HepG2 (cell line): ENCODE data around the gene AMZ2. TPM values are rescaled to one million over a fixed set of nuclear protein-coding genes. Genes with fewer than 3 reads are reported as not detected.

Experiments
- DNMT1 ChIP-seq: sonication (generic); formaldehyde crosslinking; IDR thresholded peaks from 2 replicates; pipeline ENCODE4 v1.5.1; 2020; ENCODE audit warnings: mild to moderate bottlenecking, missing genetic modification reagents
- HOXA9 ChIP-seq: sonication (generic); formaldehyde crosslinking; IDR thresholded peaks from 2 replicates; pipeline ENCODE4 v1.8.1; 2022; ENCODE audit warnings: missing genetic modification reagents, mild to moderate bottlenecking, moderate library complexity, borderline replicate concordance
- NFYB ChIP-seq: sonication (generic); formaldehyde crosslinking; IDR thresholded peaks from 2 replicates; pipeline ENCODE4 v1.4.0; 2020; ENCODE audit warnings: missing genetic modification reagents
- PHF8 ChIP-seq: sonication (generic); formaldehyde crosslinking; IDR thresholded peaks from 2 replicates; pipeline ENCODE4 v1.5.0; 2020; ENCODE audit warnings: missing genetic modification reagents
- SMAD1 ChIP-seq: sonication (generic); formaldehyde crosslinking; IDR thresholded peaks from 2 replicates; pipeline ENCODE4 v1.4.0; 2020; ENCODE audit warnings: missing genetic modification reagents, low read depth, mild to moderate bottlenecking, borderline replicate concordance
- ZBTB38 ChIP-seq: sonication (generic); formaldehyde crosslinking; IDR thresholded peaks from 2 replicates; pipeline ENCODE4 v1.5.1; 2020; ENCODE audit warnings: mild to moderate bottlenecking, missing genetic modification reagents
- ZBTB7B ChIP-seq: sonication (generic); formaldehyde crosslinking; IDR thresholded peaks from 2 replicates; pipeline ENCODE4 v1.4.0; 2020; ENCODE audit warnings: missing genetic modification reagents
- ZNF224 ChIP-seq: sonication (generic); formaldehyde crosslinking; IDR thresholded peaks from 2 replicates; pipeline ENCODE4 v1.5.0; 2020; ENCODE audit warnings: mild to moderate bottlenecking, missing genetic modification reagents
- ZNF382 ChIP-seq: sonication (generic); formaldehyde crosslinking; IDR thresholded peaks from 2 replicates; pipeline ENCODE4 v1.5.0; 2020; ENCODE audit warnings: missing genetic modification reagents, mild to moderate bottlenecking, borderline replicate concordance
- ZNF546 ChIP-seq: sonication (generic); formaldehyde crosslinking; conservative IDR thresholded peaks from 2 replicates; pipeline ENCODE4 v1.8.1; 2023; ENCODE audit warnings: mild to moderate bottlenecking, missing genetic modification reagents
- ZNF607 ChIP-seq: sonication (generic); formaldehyde crosslinking; IDR thresholded peaks from 2 replicates; pipeline ENCODE4 v1.5.1; 2020; ENCODE audit warnings: missing genetic modification reagents, mild to moderate bottlenecking, borderline replicate concordance
- ZNF615 ChIP-seq: sonication (generic); formaldehyde crosslinking; IDR thresholded peaks from 2 replicates; pipeline ENCODE4 v1.5.0; 2020; ENCODE audit warnings: mild to moderate bottlenecking, missing genetic modification reagents, borderline replicate concordance
- ZNF891 ChIP-seq: sonication (generic); formaldehyde crosslinking; IDR thresholded peaks from 2 replicates; pipeline ENCODE4 v1.5.0; 2020; ENCODE audit warnings: mild to moderate bottlenecking, missing genetic modification reagents
- polyA plus RNA-seq, 8 experiments: library from polyadenylated mRNA; depleted of rRNA in 3 of 8; stranded (reverse) in 7 of 8; unstranded in 1 of 8; fragments of >200 nt; fragmentation: Illumina TruSeq in 4 of 8; extraction: Trizol in 4 of 8; gene quantifications; 2 replicates each; pipeline versions ENCODE4 v1.2.1 to v1.2.3, GENCODE V29; 2011 to 2016; ENCODE audit warnings: low read depth in 4 of 8, missing spikeins in 1 of 8, mixed read lengths in 1 of 8; ENCODE audit not compliant: insufficient read depth in 1 of 8
- total RNA-seq, 5 experiments: library from RNA; depleted of rRNA; stranded (reverse); fragments of >200 nt; fragmentation: Illumina TruSeq; extraction: Trizol; gene quantifications; 2 replicates each; pipeline ENCODE4 v1.2.3, GENCODE V29; 2016; ENCODE audit warnings: low read depth in 1 of 5
- TF ChIP-seq, protein P1 (sequence below): IDR thresholded peaks from 2 replicates; pipeline ENCODE4 v1.6.1; 2016; ENCODE audit warnings: low read depth
- TF ChIP-seq, protein P2 (sequence below): sonication (generic); formaldehyde crosslinking; conservative IDR thresholded peaks from 2 replicates; pipeline ENCODE4 v1.4.0; 2020; ENCODE audit warnings: missing genetic modification reagents
- TF ChIP-seq, protein P3 (sequence below): sonication (generic); formaldehyde crosslinking; IDR thresholded peaks from 2 replicates; pipeline ENCODE4 v1.4.0; 2020; ENCODE audit warnings: missing genetic modification reagents, mild to moderate bottlenecking, borderline replicate concordance
- TF ChIP-seq, protein P4 (sequence below): sonication (generic); formaldehyde crosslinking; IDR thresholded peaks from 2 replicates; pipeline ENCODE4 v1.9.0; 2022; ENCODE audit warnings: missing genetic modification reagents, mild to moderate bottlenecking, borderline replicate concordance

The AMZ2 gene
- total and polyA plus RNA-seq, 2 of the 13 experiments (the other 11 are each of a cell fraction or from before 2014, with no cell fraction given) = 86.9 to 90.2 TPM

DNA sequence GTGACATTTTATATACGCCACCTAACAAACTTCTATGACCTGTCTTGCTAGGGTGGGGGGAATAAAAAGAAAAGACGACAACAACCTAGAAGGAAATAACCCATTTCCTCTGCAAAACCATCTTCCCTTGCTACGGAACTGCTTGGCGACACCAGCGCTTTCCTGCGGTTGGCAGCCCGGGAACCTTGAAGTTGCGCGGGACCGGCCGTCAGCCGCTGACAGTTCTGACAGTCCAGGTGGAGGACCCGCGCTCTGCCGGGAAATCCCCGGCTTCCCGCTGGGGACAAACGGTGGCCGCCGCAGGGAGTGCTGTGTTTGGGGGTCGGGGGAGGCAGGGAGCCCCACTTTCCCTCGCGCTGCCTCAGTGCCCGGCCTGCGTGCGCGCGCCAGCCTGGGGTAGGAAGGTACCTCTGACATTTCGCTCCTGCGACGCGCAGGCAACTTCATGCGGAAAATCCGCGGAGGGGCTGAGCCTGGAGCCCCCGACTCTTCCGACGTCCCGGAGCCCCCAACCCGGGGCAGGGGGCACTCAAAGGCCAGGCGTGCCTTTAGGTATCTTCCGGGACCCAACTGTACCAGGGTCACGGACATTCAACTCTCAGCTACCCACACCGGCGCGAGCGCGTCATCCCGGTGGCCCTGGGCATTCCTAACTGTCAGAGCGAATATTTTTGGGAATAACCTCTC is 42.6 kb downstream of the AMZ2 start (continued):
- 0 out of 2 replicates have a peak, but pooled peaks have one; percentile 38 for TF ChIP-seq HOXA9 (CRISPR knock-in tag)
- TF ChIP-seq ZNF224 = no peak
- no peak for TF ChIP-seq ZNF382 (CRISPR knock-in tag)
- TF ChIP-seq, protein P1, sequence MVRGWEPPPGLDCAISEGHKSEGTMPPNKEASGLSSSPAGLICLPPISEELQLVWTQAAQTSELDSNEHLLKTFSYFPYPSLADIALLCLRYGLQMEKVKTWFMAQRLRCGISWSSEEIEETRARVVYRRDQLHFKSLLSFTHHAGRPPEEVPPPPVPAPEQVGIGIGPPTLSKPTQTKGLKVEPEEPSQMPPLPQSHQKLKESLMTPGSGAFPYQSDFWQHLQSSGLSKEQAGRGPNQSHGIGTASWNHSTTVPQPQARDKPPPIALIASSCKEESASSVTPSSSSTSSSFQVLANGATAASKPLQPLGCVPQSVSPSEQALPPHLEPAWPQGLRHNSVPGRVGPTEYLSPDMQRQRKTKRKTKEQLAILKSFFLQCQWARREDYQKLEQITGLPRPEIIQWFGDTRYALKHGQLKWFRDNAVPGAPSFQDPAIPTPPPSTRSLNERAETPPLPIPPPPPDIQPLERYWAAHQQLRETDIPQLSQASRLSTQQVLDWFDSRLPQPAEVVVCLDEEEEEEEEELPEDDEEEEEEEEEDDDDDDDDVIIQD (CRISPR knock-in tag) = no peak
- TF ChIP-seq ZNF546 = 0 out of 2 replicates have a peak, but pooled peaks have one; percentile 20
- TF ChIP-seq ZBTB38 (CRISPR knock-in tag) = peak; percentile 69
- 0 out of 2 replicates have a peak, but pooled peaks have one; percentile 43 for TF ChIP-seq SMAD1 (CRISPR knock-in tag)
- no peak for TF ChIP-seq NFYB (CRISPR knock-in tag)
- 0 out of 2 replicates have a peak, but pooled peaks have one; percentile 33 for TF ChIP-seq PHF8 (CRISPR knock-in tag)
- TF ChIP-seq, protein P2, sequence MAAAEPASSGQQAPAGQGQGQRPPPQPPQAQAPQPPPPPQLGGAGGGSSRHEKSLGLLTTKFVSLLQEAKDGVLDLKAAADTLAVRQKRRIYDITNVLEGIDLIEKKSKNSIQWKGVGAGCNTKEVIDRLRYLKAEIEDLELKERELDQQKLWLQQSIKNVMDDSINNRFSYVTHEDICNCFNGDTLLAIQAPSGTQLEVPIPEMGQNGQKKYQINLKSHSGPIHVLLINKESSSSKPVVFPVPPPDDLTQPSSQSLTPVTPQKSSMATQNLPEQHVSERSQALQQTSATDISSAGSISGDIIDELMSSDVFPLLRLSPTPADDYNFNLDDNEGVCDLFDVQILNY (CRISPR knock-in tag) = peak; percentile 82; the same call in 1 of the 2 replicates
- no peak for TF ChIP-seq DNMT1 (CRISPR knock-in tag)
- TF ChIP-seq, protein P3, sequence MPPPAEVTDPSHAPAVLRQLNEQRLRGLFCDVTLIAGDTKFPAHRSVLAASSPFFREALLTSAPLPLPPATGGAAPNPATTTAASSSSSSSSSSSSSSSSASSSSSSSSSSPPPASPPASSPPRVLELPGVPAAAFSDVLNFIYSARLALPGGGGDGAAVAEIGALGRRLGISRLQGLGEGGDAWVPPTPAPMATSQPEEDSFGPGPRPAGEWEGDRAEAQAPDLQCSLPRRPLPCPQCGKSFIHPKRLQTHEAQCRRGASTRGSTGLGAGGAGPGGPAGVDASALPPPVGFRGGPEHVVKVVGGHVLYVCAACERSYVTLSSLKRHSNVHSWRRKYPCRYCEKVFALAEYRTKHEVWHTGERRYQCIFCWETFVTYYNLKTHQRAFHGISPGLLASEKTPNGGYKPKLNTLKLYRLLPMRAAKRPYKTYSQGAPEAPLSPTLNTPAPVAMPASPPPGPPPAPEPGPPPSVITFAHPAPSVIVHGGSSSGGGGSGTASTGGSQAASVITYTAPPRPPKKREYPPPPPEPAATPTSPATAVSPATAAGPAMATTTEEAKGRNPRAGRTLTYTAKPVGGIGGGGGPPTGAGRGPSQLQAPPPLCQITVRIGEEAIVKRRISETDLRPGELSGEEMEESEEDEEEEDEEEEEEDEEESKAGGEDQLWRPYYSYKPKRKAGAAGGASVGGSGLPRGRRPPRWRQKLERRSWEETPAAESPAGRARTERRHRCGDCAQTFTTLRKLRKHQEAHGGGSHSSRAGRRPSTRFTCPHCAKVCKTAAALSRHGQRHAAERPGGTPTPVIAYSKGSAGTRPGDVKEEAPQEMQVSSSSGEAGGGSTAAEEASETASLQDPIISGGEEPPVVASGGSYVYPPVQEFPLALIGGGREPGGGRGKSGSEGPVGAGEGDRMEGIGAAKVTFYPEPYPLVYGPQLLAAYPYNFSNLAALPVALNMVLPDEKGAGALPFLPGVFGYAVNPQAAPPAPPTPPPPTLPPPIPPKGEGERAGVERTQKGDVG (CRISPR knock-in tag) = 0 out of 2 replicates have a peak, but pooled peaks have one; percentile 70
- TF ChIP-seq, protein P4, sequence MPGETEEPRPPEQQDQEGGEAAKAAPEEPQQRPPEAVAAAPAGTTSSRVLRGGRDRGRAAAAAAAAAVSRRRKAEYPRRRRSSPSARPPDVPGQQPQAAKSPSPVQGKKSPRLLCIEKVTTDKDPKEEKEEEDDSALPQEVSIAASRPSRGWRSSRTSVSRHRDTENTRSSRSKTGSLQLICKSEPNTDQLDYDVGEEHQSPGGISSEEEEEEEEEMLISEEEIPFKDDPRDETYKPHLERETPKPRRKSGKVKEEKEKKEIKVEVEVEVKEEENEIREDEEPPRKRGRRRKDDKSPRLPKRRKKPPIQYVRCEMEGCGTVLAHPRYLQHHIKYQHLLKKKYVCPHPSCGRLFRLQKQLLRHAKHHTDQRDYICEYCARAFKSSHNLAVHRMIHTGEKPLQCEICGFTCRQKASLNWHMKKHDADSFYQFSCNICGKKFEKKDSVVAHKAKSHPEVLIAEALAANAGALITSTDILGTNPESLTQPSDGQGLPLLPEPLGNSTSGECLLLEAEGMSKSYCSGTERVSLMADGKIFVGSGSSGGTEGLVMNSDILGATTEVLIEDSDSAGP (CRISPR knock-in tag) = peak; percentile 75; the same call in 1 of the 2 replicates
- peak; percentile 64; the same call in 1 of the 2 replicates for TF ChIP-seq ZBTB7B
- TF ChIP-seq ZNF607 = no peak
- TF ChIP-seq ZNF615 (CRISPR knock-in tag) = peak; percentile 22; the same call in 1 of the 2 replicates
- 0 out of 2 replicates have a peak, but pooled peaks have one; percentile 55 for TF ChIP-seq ZNF891 (CRISPR knock-in tag)
